ENCODE data around the gene SNTA1.

The SNTA1 gene

DNA sequence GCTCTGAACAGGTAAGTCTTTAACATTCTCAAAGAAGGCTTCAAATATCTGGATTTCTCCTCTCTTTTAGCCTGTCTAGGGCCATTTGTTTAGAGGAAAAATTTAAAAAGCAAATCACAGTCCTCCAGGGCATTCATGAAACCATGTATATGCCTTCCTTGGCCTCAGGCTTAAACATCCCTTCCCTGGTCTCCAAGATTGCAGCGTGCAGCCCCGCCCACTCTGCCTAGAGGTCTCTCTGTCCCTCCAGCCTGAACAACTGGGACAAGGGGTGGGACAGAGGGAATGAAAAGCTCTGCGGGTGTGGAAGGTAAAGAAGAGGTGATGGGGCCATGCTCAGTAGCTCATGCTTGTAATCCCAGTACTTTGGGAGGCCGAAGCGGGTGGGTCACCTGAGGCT lies 36.5 kb upstream of the SNTA1 start:
- Histone ChIP-seq H3K9me3 (ENCODE audit: control insufficient read depth, low read length) (no peaks in the 10 kb centered on the region), H3K4me3 (ENCODE audit: extremely low read depth, insufficient read depth, low read length, poor library complexity, severe bottlenecking) (no peak overlapping the region), H3K36me3 (ENCODE audit: control insufficient read depth, insufficient read depth, low read length) (no peaks in the 10 kb centered on the region), H3K4me1 (ENCODE audit: control insufficient read depth, insufficient read depth, low read length, poor library complexity, severe bottlenecking) (no peaks in the 10 kb centered on the region), H3K27ac (ENCODE audit: low read depth, low read length, severe bottlenecking) (no peak overlapping the region)
- 78 to 96% methylated on average over 1 to 4 of the region's 5 CpGs for WGBS, 2 experiments (ENCODE audit: insufficient coverage in 2 of 2)

DNA sequence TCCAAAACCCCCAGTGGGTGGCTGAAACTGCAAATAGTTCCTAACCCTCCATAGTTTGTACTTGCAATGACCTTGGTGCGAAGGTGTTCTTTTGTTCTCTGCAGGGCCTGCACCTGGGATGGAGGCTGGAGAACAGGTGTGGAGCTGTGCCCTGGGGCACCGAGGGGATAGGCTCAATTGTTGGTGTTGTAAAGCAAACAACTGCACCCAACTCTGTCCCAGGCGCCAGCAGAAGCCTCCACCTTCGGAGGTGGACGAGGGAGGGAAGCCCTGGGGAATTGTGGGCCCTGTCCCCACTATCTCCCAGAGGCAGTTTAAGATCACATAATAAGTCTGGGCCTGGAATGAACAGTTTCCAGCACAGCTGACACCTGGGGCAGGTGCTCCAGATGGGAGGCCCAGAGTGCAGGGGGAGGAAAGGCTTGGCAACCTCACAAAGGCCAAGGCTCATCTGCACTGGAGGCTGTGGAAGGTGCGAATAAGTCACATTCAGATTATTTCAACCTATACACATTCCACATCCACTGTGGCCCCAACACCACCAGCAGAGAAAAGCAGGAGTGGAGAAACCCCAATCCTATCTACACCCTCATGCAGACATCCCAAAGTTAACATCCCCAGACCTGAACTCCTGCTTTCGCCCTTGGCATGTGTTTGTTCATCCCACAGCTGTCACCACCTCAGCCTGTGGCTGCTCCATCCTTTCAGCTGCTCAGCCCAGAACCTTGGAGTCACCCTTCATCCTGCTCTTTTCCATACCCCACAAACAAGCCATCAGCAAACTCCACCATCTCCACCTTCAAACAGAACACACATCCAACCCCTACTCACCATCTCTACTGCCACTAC lies 34.0 kb upstream of the SNTA1 start:
- Histone ChIP-seq H3K9me3 (ENCODE audit: control insufficient read depth, low read length) (no peaks in the 10 kb centered on the region), H3K36me3 (ENCODE audit: control insufficient read depth, insufficient read depth, low read length) (no peaks in the 10 kb centered on the region), H3K4me3 (ENCODE audit: extremely low read depth, insufficient read depth, low read length, poor library complexity, severe bottlenecking) (no peak overlapping the region), H3K4me1 (ENCODE audit: control insufficient read depth, insufficient read depth, low read length, poor library complexity, severe bottlenecking) (no peaks in the 10 kb centered on the region), H3K27ac (ENCODE audit: low read depth, low read length, severe bottlenecking) (no peak overlapping the region)
- 89 to 100% methylated on average over 3 to 5 of the region's 7 CpGs for WGBS, 2 experiments (ENCODE audit: insufficient coverage in 2 of 2)

DNA sequence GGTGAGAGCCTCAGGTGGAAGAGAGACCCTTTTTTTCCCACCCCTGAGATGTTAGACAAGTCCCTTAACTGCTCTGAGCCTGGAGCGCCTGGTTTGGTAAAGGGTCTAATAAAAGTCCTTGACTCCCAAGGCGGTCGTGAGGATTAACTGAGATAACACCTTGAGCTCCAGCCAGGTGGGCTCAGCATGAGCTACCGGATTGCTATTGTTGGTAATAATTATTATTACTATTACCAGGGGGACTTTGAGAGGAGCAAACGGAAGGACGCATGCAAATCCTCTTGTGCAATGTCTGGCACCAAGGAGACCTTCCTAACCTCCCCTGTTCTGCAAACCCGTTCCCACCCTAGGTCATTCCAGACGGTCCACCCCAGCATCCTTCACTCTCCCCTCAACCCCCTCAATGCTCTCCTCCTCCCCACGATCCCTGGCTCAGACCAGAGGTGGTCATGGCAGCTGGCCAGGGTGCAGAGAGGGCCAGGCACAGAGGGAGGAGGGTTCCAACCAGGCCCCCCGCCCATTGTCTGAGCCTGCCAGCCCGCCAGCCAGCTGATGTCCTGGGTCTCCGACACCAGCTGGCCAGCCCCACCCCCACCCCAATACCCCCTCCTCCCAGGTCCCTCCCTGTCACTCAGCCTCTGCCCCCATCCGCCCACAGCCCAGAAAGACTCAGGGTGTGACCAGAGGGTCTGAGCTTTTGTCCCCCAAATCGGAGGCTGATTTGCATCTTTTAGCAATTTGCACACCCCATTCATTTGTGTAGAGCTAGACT lies 32.0 kb upstream of the SNTA1 start:
- H3K4me3 ChIP-seq (ENCODE audit: extremely low read depth, insufficient read depth, low read length, poor library complexity, severe bottlenecking) = no peak overlapping the region
- 74 to 75% methylated on average over 4 to 6 of the region's 14 CpGs for WGBS, 2 experiments (ENCODE audit: insufficient coverage in 2 of 2)
- H3K27ac ChIP-seq (ENCODE audit: low read depth, low read length, severe bottlenecking) = no peak overlapping the region
- no peaks in the 10 kb centered on the region for H3K36me3 ChIP-seq (ENCODE audit: control insufficient read depth, insufficient read depth, low read length)
- no peaks in the 10 kb centered on the region for H3K9me3 ChIP-seq (ENCODE audit: control insufficient read depth, low read length)
- H3K4me1 ChIP-seq (ENCODE audit: control insufficient read depth, insufficient read depth, low read length, poor library complexity, severe bottlenecking) = no peaks in the 10 kb centered on the region

DNA sequence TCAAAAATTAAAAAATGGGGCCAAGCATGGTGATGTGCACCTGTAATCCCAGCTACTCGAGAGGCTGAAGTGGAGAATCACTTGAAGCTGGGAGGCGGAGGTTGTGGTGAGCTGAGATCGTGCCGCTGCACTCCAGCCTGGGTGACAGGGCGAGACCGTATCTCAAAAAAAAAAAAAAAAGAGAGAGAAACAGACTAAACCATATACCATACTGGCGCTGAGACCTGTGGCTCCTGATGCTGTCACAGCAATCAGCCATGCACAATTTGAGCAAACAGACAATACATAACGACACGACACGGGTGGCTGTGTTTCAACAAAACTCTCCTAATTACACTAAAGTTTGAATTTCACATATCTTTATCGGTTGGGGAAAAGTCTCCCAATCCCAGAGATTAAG lies 31.4 kb upstream of the SNTA1 start:
- Histone ChIP-seq H3K27ac (ENCODE audit: low read depth, low read length, severe bottlenecking) (no peak overlapping the region), H3K36me3 (ENCODE audit: control insufficient read depth, insufficient read depth, low read length) (no peaks in the 10 kb centered on the region), H3K4me1 (ENCODE audit: control insufficient read depth, insufficient read depth, low read length, poor library complexity, severe bottlenecking) (no peaks in the 10 kb centered on the region), H3K4me3 (ENCODE audit: extremely low read depth, insufficient read depth, low read length, poor library complexity, severe bottlenecking) (no peak overlapping the region), H3K9me3 (ENCODE audit: control insufficient read depth, low read length) (no peaks in the 10 kb centered on the region)
- WGBS, 2 experiments (ENCODE audit: insufficient coverage in 2 of 2) = 96 to 98% methylated on average over 3 to 7 of the region's 11 CpGs

DNA sequence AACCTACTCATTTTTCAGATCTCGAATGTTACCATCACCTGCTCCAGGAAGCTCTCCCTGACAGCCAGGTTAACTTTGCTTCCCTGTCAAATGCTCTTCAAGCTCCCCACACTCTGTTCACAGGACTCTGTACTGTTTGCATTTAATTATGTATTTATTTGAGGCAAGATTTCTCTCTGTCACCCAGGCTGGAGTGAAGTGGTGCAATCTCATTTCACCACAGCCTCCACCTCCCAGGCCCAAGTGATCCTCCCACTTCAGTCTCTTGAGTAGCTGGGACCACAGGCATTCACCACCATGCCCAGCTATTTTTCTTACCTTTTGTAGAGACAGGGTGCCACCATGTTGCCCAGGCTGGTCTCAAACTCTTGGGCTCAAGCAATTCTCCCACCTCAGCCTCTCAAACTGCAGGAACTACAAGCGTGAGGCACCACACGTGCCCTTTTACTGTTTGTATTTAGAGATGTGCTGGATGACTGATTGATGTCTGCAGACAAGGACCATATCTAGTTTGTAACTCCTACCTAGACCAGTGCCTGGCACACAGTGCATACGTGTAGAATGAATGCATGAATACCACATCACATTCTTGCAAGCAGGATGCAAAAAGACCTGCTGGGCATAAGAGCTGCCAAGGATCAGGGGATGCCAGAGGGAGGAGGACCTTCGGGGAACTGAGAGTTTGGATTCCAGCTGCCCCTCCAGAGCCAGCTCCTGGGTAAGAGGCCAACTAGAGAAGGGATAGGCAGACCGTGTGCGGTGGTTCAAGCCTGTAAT lies 30.7 kb upstream of the SNTA1 start:
- H3K27ac ChIP-seq (ENCODE audit: low read depth, low read length, severe bottlenecking) = no peak overlapping the region
- 86 to 93% methylated on average over 5 to 7 of the region's 7 CpGs for WGBS, 2 experiments (ENCODE audit: insufficient coverage in 2 of 2)
- H3K36me3 ChIP-seq (ENCODE audit: control insufficient read depth, insufficient read depth, low read length) = no peaks in the 10 kb centered on the region
- no peak overlapping the region for H3K4me3 ChIP-seq (ENCODE audit: extremely low read depth, insufficient read depth, low read length, poor library complexity, severe bottlenecking)
- no peaks in the 10 kb centered on the region for H3K9me3 ChIP-seq (ENCODE audit: control insufficient read depth, low read length)
- no peaks in the 10 kb centered on the region for H3K4me1 ChIP-seq (ENCODE audit: control insufficient read depth, insufficient read depth, low read length, poor library complexity, severe bottlenecking)

DNA sequence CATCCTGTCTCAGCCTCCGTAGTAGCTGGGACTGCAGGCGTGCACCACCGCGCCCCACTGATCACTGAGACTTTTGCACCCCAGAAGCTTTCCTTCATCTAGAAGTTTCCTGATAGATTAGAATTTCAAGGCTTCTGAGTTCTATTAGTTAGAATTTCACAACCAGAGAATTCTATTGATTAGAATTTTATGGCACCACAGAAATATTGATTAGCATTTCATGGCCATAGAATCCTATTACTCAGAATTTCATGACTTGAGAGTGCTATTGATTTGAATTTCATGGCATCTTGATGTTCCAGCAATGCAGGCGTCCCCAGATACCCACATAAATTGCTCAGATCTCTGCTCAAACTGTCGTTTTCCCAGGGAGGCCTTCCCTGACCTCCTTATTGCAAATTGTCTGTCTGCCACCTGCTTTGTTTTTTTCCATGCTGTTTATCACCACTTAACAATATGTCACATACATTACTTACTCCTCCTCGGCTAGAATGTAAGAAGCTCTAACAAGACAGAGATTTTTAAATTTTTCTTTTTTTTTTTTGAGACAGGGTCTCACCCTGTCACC lies 29.4 kb upstream of the SNTA1 start:
- H3K4me1 ChIP-seq (ENCODE audit: control insufficient read depth, insufficient read depth, low read length, poor library complexity, severe bottlenecking) = no peaks in the 10 kb centered on the region
- H3K9me3 ChIP-seq (ENCODE audit: control insufficient read depth, low read length) = no peaks in the 10 kb centered on the region
- no peaks in the 10 kb centered on the region for H3K36me3 ChIP-seq (ENCODE audit: control insufficient read depth, insufficient read depth, low read length)
- 89 to 90% methylated on average over 3 to 6 of the region's 7 CpGs for WGBS, 2 experiments (ENCODE audit: insufficient coverage in 2 of 2)
- H3K4me3 ChIP-seq (ENCODE audit: extremely low read depth, insufficient read depth, low read length, poor library complexity, severe bottlenecking) = no peak overlapping the region
- no peak overlapping the region for H3K27ac ChIP-seq (ENCODE audit: low read depth, low read length, severe bottlenecking)

DNA sequence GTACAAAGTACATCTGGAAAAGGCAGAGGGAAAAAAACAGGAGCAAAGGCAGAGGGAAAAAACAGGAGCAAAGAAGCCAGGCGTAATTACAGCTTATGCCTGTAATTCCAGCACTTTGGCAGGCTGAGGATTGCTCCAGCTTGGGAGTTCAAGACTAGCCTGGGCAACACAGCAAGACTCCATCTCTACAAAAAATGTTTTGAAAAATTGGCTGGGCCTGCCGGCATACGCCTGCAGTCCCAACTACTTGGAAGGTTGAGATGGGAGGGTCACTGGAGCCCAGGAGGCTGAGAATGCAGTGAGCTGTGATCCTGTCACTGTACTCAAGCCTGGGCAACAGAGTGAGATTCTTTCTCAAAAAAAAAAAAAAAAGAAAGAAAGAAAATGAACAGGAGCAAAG lies 27.3 kb upstream of the SNTA1 start:
- H3K27ac ChIP-seq (ENCODE audit: low read depth, low read length, severe bottlenecking) = no peak overlapping the region
- H3K9me3 ChIP-seq (ENCODE audit: control insufficient read depth, low read length) = no peaks in the 10 kb centered on the region
- H3K36me3 ChIP-seq (ENCODE audit: control insufficient read depth, insufficient read depth, low read length) = no peaks in the 10 kb centered on the region
- 87 to 100% methylated on average over 2 to 3 of the region's 3 CpGs for WGBS, 2 experiments (ENCODE audit: insufficient coverage in 2 of 2)
- no peaks in the 10 kb centered on the region for H3K4me1 ChIP-seq (ENCODE audit: control insufficient read depth, insufficient read depth, low read length, poor library complexity, severe bottlenecking)
- H3K4me3 ChIP-seq (ENCODE audit: extremely low read depth, insufficient read depth, low read length, poor library complexity, severe bottlenecking) = no peak overlapping the region

DNA sequence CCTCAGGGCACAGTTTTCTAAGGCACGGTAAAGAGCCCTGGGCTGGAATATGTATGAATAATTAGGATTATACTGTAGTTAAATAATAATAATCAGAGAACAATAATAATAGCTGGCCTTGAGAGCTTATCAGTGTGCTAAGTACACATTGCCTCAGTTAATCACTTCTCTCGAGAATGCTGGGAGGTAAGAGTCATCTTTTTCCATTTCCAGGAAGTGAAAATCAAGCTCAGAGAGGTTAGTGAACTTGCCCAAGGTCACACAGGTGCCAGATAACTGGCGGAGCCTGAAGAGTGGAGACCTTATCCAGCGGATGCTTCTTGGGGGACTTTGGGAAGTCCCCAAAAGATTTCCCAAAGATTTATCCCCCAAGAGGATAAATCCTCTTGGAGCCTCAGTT lies 26.9 kb upstream of the SNTA1 start:
- WGBS, 2 experiments (ENCODE audit: insufficient coverage in 2 of 2) = 90 to 100% methylated on average over 2 to 3 of the region's 4 CpGs

DNA sequence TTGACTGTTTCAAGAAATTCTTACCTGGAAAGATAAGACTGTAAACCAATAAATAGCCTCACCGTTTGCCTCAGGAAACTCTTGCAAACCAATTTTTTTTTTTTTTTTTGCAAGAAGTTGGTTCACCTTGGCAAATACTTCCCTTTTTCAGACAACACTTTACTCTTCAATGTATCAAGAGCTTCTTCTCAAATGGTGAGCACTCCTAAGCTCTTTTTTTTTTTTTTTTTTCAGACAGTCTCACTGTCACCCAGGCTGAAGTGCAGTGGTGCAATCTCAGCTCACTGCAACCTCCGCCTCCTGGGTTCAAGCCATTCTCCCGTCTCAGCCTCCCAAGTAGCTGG lies 22.7 kb upstream of the SNTA1 start:
- Histone ChIP-seq H3K36me3 (ENCODE audit: control insufficient read depth, insufficient read depth, low read length) (no peaks in the 10 kb centered on the region), H3K27ac (ENCODE audit: low read depth, low read length, severe bottlenecking) (no peak overlapping the region)
- WGBS, 2 experiments (ENCODE audit: insufficient coverage in 2 of 2) = 93 to 100% methylated on average over 1 to 3 of the region's 3 CpGs

More for the DNA sequence above, 26.9 kb upstream of the SNTA1 start:
- Histone ChIP-seq H3K36me3 (ENCODE audit: control insufficient read depth, insufficient read depth, low read length) (no peaks in the 10 kb centered on the region), H3K27ac (ENCODE audit: low read depth, low read length, severe bottlenecking) (no peak overlapping the region), H3K4me3 (ENCODE audit: extremely low read depth, insufficient read depth, low read length, poor library complexity, severe bottlenecking) (no peak overlapping the region), H3K9me3 (ENCODE audit: control insufficient read depth, low read length) (no peaks in the 10 kb centered on the region), H3K4me1 (ENCODE audit: control insufficient read depth, insufficient read depth, low read length, poor library complexity, severe bottlenecking) (no peaks in the 10 kb centered on the region)

DNA sequence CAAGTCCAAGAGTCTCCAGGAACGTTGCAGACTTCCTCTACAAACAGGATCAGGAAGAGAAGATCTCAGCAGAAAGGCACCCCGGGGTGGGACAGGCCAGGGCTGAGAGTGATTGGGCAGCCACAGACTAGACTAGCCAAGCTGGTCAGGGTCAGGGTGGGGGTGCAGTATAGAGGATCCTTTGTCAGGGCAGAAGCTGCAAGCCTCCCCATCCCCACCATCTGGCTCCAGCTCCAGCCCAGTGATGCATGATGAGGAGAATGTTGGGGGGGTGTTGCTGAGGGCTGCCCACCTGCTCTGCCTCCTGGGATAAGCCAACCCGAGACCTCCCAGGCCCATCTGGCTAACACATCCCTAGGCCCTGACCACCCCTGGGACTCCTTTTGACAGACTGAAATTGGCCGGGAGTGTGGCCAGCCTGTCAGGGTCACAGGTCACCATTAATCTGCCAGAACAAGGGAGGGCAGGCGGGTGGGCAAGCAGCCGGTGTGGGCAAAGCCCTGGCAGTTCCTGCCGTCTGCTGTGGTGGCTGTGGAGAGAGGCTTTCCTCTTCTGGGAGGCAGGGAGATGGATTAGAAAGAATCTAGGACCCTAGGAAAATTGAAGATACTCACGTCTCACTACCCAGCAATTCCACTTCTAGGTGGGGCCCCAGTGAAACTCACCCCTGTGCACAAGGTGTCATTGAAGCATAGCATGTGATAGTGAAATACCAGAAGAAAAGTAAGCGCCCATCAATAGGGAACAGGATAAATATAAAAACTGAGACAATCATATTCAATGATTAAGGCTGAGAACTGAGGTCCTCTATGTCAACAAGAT lies 22.1 kb upstream of the SNTA1 start:
- 65 to 73% methylated on average over 3 to 8 of the region's 9 CpGs for WGBS, 2 experiments (ENCODE audit: insufficient coverage in 2 of 2)
- H3K4me3 ChIP-seq (ENCODE audit: extremely low read depth, insufficient read depth, low read length, poor library complexity, severe bottlenecking) = no peak overlapping the region
- no peak overlapping the region for H3K27ac ChIP-seq (ENCODE audit: low read depth, low read length, severe bottlenecking)
- H3K9me3 ChIP-seq (ENCODE audit: control insufficient read depth, low read length) = no peaks in the 10 kb centered on the region
- no peaks in the 10 kb centered on the region for H3K4me1 ChIP-seq (ENCODE audit: control insufficient read depth, insufficient read depth, low read length, poor library complexity, severe bottlenecking)
- H3K36me3 ChIP-seq (ENCODE audit: control insufficient read depth, insufficient read depth, low read length) = no peaks in the 10 kb centered on the region

More for the DNA sequence above, 22.7 kb upstream of the SNTA1 start:
- Histone ChIP-seq H3K9me3 (ENCODE audit: control insufficient read depth, low read length) (no peaks in the 10 kb centered on the region), H3K4me3 (ENCODE audit: extremely low read depth, insufficient read depth, low read length, poor library complexity, severe bottlenecking) (no peak overlapping the region), H3K4me1 (ENCODE audit: control insufficient read depth, insufficient read depth, low read length, poor library complexity, severe bottlenecking) (no peaks in the 10 kb centered on the region)

Measured in mesodermal cell (in vitro differentiated cells).